Measurements from ENCODE around the gene BOLA3. TPM values are rescaled to one million over a fixed set of nuclear protein-coding genes. Genes with fewer than 3 reads are reported as not detected.

BOLA3 gene
- 10 to 100 TPM in 5 of 6 donors, 1 to 10 TPM in 1; 7.2 to 17.5 (median 14.8) TPM for total RNA-seq
- polyA plus RNA-seq: 10 to 100 TPM; 29.7 to 32.5 TPM

- H3K9me3 ChIP-seq: peaks cover 0 to 4% (median 0%) of the 10 kb centered on the region in 4 donors
- no peak for FAIRE-seq
- peak; percentile 59 to 62 (median 60) for TF ChIP-seq CTCF (IDR thresholded peaks at IDR 0.05)
- WGBS, 2 donors: 1% methylated on average over 54 to 67 of the region's 67 CpGs
- H3K4me1 ChIP-seq: peaks cover 0 to 11% (median 7%) of the 10 kb centered on the region in 3 donors
- ATAC-seq: peak; percentile 98 to 99 (median 98)
- peak within 1 kb of the TSS; percentile 58 to 98 (median 82) for H3K4me3 ChIP-seq
- peak within 1 kb of the TSS; percentile 2 to 66 (median 56) for H3K27ac ChIP-seq
- no peaks in the 10 kb centered on the region for H3K36me3 ChIP-seq
- H3K27me3 ChIP-seq: no peaks in the 10 kb centered on the region
- intact Hi-C loops (cut with DNase I): no loop called here
- peak; percentile 86 to 96 (median 90) for DNase-seq
Measured at GRCh38 chr2:74147727-74148456, at the start of gene BOLA3. Gene BOLA3 (minus strand): TSS chr2:74147912. CDS start chr2:74147874, 38 bp downstream.

GRCh38 chr2:74197049-74197448 is 49.3 kb upstream of the BOLA3 start:
- Histone ChIP-seq H3K27me3 (no peaks in the 10 kb centered on the region), H3K27ac (no peak overlapping the region), H3K4me1 (peaks cover 6 to 28% (median 22%) of the 10 kb centered on the region in 3 donors), H3K36me3 (no peaks in the 10 kb centered on the region), H3K9me3 (no peaks in the 10 kb centered on the region), H3K4me3 (no peak overlapping the region)
- TF ChIP-seq CTCF (IDR thresholded peaks at IDR 0.05): no peak
- ATAC-seq: no peak
- 54 to 55% methylated on average over 4 of the region's 4 CpGs for WGBS, 2 donors
- no peak for FAIRE-seq
- DNase-seq: no peak
- intact Hi-C loops (cut with DNase I): no loop called here

GRCh38 chr2:74194799-74195198 is 47.1 kb upstream of the BOLA3 start:
- no peaks in the 10 kb centered on the region for H3K27me3 ChIP-seq
- H3K9me3 ChIP-seq: no peaks in the 10 kb centered on the region
- DNase-seq (no peak), FAIRE-seq (no peak), ATAC-seq (no peak)
- WGBS, 2 donors: 57 to 82% methylated on average over 1 of the region's 1 CpG
- no peak overlapping the region for H3K27ac ChIP-seq
- TF ChIP-seq CTCF (IDR thresholded peaks at IDR 0.05): no peak
- no peaks in the 10 kb centered on the region for H3K36me3 ChIP-seq
- H3K4me1 ChIP-seq: peaks cover 2 to 12% (median 8%) of the 10 kb centered on the region in 3 donors
- intact Hi-C loops (cut with DNase I): no loop called here
- H3K4me3 ChIP-seq: no peak overlapping the region

GRCh38 chr2:74191596-74192380 is 44.1 kb upstream of the BOLA3 start:
- Histone ChIP-seq H3K27ac (peak overlapping the region in 2 of 4 donors; percentile 31 to 41), H3K27me3 (no peaks in the 10 kb centered on the region), H3K36me3 (no peaks in the 10 kb centered on the region), H3K9me3 (no peaks in the 10 kb centered on the region), H3K4me3 (no peak overlapping the region), H3K4me1 (peaks cover 0 to 12% (median 6%) of the 10 kb centered on the region in 3 donors)
- no peak for TF ChIP-seq CTCF (IDR thresholded peaks at IDR 0.05)
- intact Hi-C loops (cut with DNase I): no loop called here
- no peak for FAIRE-seq
- DNase-seq: peak in 4 of 6 donors; percentile 32 to 63 (median 48)
- WGBS, 2 donors: 53% methylated on average over 6 of the region's 6 CpGs
- ATAC-seq: peak; percentile 57 to 88 (median 77)
